ENCODE results near the gene GCHFR. TPM values are rescaled to one million over a fixed set of nuclear protein-coding genes. Genes with fewer than 3 reads are reported as not detected.

Gene GCHFR
- total RNA-seq (2.9 TPM), polyA plus RNA-seq (28.7 TPM)

DNA sequence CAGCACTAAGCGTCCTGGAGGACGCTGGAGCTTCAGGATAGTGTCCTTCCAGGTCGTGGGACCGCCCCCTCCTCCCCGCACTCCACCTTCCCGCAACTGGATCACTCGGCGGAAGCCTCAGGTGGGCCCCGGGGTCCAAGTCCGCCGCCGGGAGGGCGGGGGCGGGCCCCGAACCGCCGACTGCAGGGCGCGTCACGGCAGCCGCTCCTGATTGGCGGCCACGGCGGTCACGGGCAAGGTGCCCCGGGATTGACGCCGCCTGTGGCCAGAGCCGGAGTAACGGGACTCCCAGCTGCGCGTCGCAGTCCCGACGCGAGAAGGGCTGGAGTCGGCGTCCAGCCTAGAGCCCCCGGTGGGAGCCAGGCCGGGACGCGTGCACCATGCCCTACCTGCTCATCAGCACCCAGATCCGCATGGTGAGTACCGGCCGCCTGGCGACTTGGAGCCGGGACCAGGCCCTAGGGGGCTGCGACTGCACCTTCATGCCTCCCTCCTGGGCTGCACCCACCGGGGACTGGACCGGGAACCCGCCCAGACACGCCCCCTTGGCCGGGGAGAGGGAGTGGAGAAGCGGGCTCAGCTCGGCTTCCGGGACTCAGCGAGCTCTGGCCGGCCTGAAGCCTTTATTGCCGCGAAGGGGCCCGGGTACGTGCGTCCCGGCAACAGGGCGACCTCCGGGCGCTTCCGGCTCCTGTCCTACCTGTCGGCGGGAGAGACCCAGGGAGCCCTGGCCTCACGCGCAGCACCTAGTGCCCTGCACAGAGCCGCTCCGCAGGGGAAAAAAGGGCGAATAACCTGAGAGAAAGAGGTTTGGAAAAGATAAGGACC, at the start of gene GCHFR:
GCHFR (plus strand) TSS at position 268 of the 828 bp plus-strand sequence; CDS start at position 381, 113 bp downstream.
- under 1% methylated on average over 75 of the region's 75 CpGs for WGBS
- peak within 1 kb of the TSS; percentile 79 for H3K27ac ChIP-seq (ENCODE audit: low read depth)
- peak within 1 kb of the TSS; percentile 47 for H3K4me3 ChIP-seq (ENCODE audit: low read depth, low read length)
- H3K36me3 ChIP-seq (ENCODE audit: insufficient read depth): no peaks in the 10 kb centered on the region
- no peak for DNase-seq (ENCODE audit: extremely low spot score)
- H3K4me1 ChIP-seq (ENCODE audit: insufficient read depth): no peaks in the 10 kb centered on the region

DNA sequence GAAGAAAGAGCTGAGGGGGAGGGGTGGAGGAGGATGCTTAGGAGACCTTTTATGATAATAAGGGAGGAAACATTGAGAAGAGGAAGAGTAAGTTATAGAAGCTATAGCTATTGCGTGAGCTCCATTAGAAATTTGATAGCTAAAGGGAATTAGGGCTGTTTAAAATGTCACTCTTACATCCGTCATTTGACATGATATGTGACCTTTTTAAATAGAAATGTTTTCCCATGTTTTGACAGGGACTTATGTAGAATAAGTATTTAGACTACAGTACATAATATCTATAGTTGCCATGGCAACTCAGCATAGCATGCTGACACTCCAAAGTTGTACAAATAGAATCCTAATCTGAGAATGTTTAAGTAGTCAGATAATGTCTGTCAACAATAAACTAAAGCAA, 49.7 kb upstream of the GCHFR start:
- Histone ChIP-seq H3K36me3 (ENCODE audit: insufficient read depth) (no peaks in the 10 kb centered on the region), H3K4me3 (ENCODE audit: low read depth, low read length) (no peak overlapping the region), H3K27ac (ENCODE audit: low read depth) (no peak overlapping the region), H3K4me1 (ENCODE audit: insufficient read depth) (no peaks in the 10 kb centered on the region)
- WGBS: 71% methylated on average over 2 of the region's 2 CpGs
- DNase-seq (ENCODE audit: extremely low spot score): no peak

DNA sequence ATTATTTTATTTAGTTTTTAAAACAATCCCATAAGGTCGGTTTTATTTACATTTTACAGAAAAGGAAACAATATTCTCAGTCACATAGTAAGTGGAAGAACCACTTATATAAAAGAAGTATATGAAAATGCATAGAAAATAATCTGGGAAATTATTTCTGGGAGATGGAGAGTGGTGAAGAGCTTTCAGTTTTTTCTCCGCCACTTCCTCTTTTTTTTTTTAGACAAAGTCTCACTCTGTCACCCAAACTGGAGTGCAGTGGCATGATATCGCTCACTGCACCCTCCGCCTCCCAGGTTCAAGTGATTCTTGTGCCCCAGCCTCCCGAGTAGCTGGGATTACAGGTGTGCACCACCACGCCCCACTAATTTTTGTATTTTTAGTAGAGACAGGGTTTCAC, 47.7 kb upstream of the GCHFR start:
- no peak overlapping the region for H3K27ac ChIP-seq (ENCODE audit: low read depth)
- no peaks in the 10 kb centered on the region for H3K4me1 ChIP-seq (ENCODE audit: insufficient read depth)
- DNase-seq (ENCODE audit: extremely low spot score): no peak
- no peak overlapping the region for H3K4me3 ChIP-seq (ENCODE audit: low read depth, low read length)
- WGBS: 94% methylated on average over 6 of the region's 6 CpGs
- no peaks in the 10 kb centered on the region for H3K36me3 ChIP-seq (ENCODE audit: insufficient read depth)

DNA sequence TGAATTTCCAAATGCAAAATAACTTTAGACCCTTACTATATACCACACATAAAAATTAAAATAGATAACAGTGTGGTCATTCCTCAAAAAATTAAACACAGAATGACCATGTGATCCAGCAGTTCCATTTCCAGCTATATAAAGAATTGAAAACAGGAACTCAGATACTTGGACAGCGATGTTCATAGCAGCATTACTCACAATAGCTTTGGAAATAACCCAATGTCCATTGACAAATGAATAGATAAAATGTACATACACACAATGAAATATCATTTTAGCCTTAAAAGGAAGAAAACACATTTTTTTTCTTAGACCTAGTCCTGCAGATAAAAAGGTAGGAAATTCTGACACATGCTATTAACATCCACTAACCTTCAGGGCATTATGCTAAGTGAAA, 42.2 kb upstream of the GCHFR start:
- H3K27ac ChIP-seq (ENCODE audit: low read depth): no peak overlapping the region
- 84% methylated on average over 1 of the region's 1 CpG for WGBS
- H3K36me3 ChIP-seq (ENCODE audit: insufficient read depth): no peaks in the 10 kb centered on the region
- H3K4me1 ChIP-seq (ENCODE audit: insufficient read depth): no peaks in the 10 kb centered on the region
- no peak for DNase-seq (ENCODE audit: extremely low spot score)
- no peak overlapping the region for H3K4me3 ChIP-seq (ENCODE audit: low read depth, low read length)

DNA sequence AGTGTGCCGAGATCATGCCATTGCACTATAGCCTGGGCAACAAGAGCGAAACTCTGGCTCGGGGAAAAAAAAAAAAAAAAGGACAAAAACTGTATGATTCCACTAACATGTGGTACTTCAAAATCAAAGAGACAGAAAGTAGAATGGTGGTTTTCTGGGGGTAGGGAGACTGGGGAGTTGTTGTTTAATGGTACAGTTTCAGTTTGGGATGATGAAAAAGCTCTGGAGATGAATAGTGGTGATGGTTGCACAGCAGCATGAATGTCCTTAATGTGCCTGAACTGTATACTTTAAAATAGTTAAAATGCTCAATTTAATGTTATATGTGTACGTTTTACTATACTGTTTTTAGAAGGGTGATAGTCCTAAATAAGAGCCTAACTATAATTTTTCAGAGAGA, 41.5 kb upstream of the GCHFR start:
- Histone ChIP-seq H3K36me3 (ENCODE audit: insufficient read depth) (no peaks in the 10 kb centered on the region), H3K4me3 (ENCODE audit: low read depth, low read length) (no peak overlapping the region), H3K4me1 (ENCODE audit: insufficient read depth) (no peaks in the 10 kb centered on the region), H3K27ac (ENCODE audit: low read depth) (no peak overlapping the region)
- no peak for DNase-seq (ENCODE audit: extremely low spot score)
- WGBS: 93% methylated on average over 4 of the region's 4 CpGs

DNA sequence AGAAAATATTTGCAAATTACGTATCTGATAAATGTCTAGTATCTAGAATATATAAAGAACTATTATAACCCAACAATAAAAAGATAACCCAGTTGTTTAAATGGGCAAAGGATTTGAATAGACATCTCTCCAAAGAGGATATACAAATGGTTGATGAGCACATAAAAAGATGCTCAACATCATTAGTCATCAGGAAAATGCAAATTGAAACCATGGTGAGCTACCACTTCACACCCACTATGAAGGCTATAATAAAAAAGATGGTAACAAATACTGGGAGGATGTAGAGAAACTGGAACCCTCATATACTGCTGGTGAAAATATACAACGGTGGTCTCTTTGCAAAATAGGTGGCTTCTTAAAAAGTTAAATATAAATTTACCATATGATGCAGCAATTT, 40.9 kb upstream of the GCHFR start:
- WGBS: 92% methylated on average over 2 of the region's 2 CpGs
- DNase-seq (ENCODE audit: extremely low spot score): no peak
- Histone ChIP-seq H3K27ac (ENCODE audit: low read depth) (no peak overlapping the region), H3K36me3 (ENCODE audit: insufficient read depth) (no peaks in the 10 kb centered on the region), H3K4me3 (ENCODE audit: low read depth, low read length) (no peak overlapping the region), H3K4me1 (ENCODE audit: insufficient read depth) (no peaks in the 10 kb centered on the region)

DNA sequence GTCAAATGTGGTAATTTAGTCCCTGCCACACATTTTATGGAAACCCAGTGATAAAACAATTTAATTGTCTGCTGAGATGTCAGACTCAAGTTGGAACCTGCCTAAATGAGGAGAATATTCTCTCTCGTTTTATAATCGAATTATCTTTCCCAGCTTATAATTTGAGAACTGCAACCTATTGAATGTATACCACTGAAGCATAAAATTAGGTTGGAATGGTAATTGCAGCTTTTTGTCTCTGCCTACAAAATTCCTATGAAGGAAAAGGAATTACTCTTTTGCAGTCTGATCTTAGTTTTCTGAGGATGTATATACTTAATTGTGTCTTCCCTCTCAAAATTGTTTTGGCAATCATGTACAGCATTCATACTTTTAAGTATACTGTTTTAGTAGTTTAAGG, 39.9 kb upstream of the GCHFR start:
- DNase-seq (ENCODE audit: extremely low spot score): no peak
- WGBS: 74% methylated on average over 2 of the region's 2 CpGs
- Histone ChIP-seq H3K4me1 (ENCODE audit: insufficient read depth) (no peaks in the 10 kb centered on the region), H3K27ac (ENCODE audit: low read depth) (no peak overlapping the region), H3K36me3 (ENCODE audit: insufficient read depth) (no peaks in the 10 kb centered on the region), H3K4me3 (ENCODE audit: low read depth, low read length) (no peak overlapping the region)

DNA sequence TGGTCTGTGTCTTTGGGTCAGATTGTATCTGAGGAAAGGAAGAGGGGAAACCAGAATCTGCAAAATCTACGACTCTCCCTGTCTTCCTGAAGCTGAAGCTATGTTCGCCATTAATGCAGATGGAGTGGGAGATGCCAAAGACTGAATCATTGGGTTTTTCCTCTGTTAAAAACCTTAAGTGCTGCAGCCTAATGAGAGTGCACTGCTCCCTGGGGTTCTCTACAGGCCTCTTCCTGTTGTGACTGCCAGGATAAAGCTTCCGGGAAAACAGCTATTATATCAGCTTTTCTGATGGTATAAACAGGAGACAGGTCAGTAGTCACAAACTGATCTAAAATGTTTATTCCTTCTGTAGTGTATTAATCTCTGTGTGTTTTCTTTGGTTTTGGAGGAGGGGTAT, 32.8 kb upstream of the GCHFR start:
- H3K4me3 ChIP-seq (ENCODE audit: low read depth, low read length): no peak overlapping the region
- 80% methylated on average over 3 of the region's 3 CpGs for WGBS
- H3K27ac ChIP-seq (ENCODE audit: low read depth): no peak overlapping the region
- no peaks in the 10 kb centered on the region for H3K4me1 ChIP-seq (ENCODE audit: insufficient read depth)
- H3K36me3 ChIP-seq (ENCODE audit: insufficient read depth): no peaks in the 10 kb centered on the region
- no peak for DNase-seq (ENCODE audit: extremely low spot score)

DNA sequence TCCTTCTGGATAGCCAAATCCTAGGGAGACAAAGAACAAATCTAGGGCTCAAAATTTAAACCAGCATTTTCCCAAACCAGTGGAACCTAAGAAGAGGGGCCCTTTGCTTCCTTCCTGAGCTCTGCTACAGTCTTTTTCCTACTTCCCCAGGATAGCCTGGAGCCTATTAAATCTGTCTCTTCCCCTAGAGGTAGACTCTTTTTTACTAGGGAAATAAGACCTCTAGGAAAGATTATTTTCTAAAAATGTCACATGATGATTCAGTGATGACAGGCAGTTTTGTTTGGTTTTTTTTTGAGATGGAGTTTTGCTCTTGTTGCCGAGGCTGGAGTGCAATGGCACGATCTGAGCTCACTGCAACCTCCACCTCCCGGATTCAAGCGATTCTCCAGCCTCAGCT, 27.3 kb upstream of the GCHFR start:
- no peaks in the 10 kb centered on the region for H3K4me1 ChIP-seq (ENCODE audit: insufficient read depth)
- H3K27ac ChIP-seq (ENCODE audit: low read depth): no peak overlapping the region
- peaks cover 2% of the 10 kb centered on the region for H3K36me3 ChIP-seq (ENCODE audit: insufficient read depth)
- DNase-seq (ENCODE audit: extremely low spot score): no peak
- WGBS: 87% methylated on average over 4 of the region's 4 CpGs
- no peak overlapping the region for H3K4me3 ChIP-seq (ENCODE audit: low read depth, low read length)

DNA sequence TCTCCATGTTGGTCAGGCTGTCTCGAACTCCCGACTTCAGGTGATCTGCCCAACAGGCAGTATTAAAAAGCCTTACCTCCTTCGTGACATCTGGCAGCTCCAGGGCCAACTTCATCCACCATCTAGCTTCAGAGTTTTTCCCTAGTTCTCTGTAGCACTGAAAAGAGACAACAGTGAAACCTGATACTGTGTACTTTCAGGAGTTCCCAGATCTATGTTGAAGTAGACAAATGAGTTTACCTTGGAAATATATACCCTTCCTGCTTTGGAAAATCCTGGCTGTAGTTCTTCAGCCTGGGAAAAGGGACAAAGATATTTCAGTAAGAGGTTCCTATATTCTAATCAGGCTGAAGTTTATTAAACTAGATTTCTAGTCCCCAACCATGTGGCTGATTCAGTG, 26.8 kb upstream of the GCHFR start:
- WGBS: 94% methylated on average over 3 of the region's 3 CpGs
- no peaks in the 10 kb centered on the region for H3K4me1 ChIP-seq (ENCODE audit: insufficient read depth)
- peaks cover 2% of the 10 kb centered on the region for H3K36me3 ChIP-seq (ENCODE audit: insufficient read depth)
- H3K4me3 ChIP-seq (ENCODE audit: low read depth, low read length): no peak overlapping the region
- no peak overlapping the region for H3K27ac ChIP-seq (ENCODE audit: low read depth)
- no peak for DNase-seq (ENCODE audit: extremely low spot score)

DNA sequence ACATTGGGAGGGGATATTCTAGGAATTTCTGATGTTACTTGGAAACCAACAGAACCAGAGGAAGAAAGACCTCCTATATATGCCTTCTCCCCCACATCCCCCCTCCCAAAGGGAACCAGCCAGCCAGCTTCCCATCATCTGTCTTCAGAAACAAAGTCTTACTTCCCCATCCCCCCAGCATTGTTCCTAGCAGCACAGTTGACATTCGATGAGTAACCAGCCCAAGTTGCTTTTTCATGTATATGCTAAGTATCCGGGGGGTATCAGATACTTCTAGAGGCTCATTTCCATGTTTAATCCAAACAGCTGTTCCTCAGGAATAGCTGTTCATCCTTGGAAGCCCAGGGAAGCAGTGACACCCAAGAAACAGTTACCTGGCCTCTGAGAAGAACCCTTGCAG, 24.8 kb upstream of the GCHFR start:
- Histone ChIP-seq H3K36me3 (ENCODE audit: insufficient read depth) (peaks cover 4% of the 10 kb centered on the region), H3K4me1 (ENCODE audit: insufficient read depth) (no peaks in the 10 kb centered on the region), H3K27ac (ENCODE audit: low read depth) (no peak overlapping the region), H3K4me3 (ENCODE audit: low read depth, low read length) (no peak overlapping the region)
- no peak for DNase-seq (ENCODE audit: extremely low spot score)
- WGBS: 48% methylated on average over 2 of the region's 2 CpGs

DNA sequence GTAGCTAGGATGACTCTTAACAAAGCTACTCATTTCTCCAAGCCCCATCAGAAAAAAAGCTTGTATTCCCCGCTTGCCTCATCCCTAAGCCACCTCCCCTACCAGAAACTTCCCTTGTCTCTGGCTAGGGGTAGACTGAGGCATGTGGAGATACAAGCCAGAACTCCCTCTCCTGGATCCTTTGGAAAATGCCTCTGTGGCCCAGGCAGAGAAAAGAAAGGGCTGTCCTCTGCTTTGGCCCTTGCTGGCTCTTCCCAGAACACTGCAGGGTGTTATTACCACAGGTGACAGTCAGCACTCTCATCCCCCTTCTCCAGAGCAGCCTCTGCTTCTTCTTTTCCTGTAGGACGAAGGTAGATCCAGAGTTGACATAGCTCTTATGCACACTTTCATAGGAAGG, 24.0 kb upstream of the GCHFR start:
- no peak overlapping the region for H3K27ac ChIP-seq (ENCODE audit: low read depth)
- no peaks in the 10 kb centered on the region for H3K4me1 ChIP-seq (ENCODE audit: insufficient read depth)
- no peak for DNase-seq (ENCODE audit: extremely low spot score)
- H3K4me3 ChIP-seq (ENCODE audit: low read depth, low read length): no peak overlapping the region
- H3K36me3 ChIP-seq (ENCODE audit: insufficient read depth): peaks cover 4% of the 10 kb centered on the region
- WGBS: 91% methylated on average over 2 of the region's 2 CpGs

DNA sequence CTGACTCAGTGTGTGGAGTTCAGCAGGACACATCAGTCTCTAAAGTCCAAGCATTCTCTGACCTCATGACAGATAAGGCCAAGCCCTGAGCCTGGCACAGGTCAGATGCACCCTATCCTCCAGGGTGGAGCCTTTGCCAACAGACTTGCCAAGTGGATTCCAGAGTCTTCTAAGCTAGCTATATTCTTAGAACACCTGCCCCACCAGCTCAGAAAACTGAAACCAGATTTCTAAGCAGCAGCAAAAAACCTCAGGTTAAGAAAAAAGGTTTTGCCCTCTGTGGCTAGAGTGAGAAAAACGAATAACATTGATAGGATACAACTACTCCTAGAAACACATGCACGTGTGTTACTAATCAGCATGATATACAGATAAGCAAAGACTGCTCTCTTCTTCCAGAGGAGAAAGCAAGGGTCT, 20.4 kb upstream of the GCHFR start:
- peaks cover 2% of the 10 kb centered on the region for H3K36me3 ChIP-seq (ENCODE audit: insufficient read depth)
- 66% methylated on average over 2 of the region's 2 CpGs for WGBS
- no peak overlapping the region for H3K27ac ChIP-seq (ENCODE audit: low read depth)
- H3K4me3 ChIP-seq (ENCODE audit: low read depth, low read length): no peak overlapping the region
- no peaks in the 10 kb centered on the region for H3K4me1 ChIP-seq (ENCODE audit: insufficient read depth)
- DNase-seq (ENCODE audit: extremely low spot score): no peak

DNA sequence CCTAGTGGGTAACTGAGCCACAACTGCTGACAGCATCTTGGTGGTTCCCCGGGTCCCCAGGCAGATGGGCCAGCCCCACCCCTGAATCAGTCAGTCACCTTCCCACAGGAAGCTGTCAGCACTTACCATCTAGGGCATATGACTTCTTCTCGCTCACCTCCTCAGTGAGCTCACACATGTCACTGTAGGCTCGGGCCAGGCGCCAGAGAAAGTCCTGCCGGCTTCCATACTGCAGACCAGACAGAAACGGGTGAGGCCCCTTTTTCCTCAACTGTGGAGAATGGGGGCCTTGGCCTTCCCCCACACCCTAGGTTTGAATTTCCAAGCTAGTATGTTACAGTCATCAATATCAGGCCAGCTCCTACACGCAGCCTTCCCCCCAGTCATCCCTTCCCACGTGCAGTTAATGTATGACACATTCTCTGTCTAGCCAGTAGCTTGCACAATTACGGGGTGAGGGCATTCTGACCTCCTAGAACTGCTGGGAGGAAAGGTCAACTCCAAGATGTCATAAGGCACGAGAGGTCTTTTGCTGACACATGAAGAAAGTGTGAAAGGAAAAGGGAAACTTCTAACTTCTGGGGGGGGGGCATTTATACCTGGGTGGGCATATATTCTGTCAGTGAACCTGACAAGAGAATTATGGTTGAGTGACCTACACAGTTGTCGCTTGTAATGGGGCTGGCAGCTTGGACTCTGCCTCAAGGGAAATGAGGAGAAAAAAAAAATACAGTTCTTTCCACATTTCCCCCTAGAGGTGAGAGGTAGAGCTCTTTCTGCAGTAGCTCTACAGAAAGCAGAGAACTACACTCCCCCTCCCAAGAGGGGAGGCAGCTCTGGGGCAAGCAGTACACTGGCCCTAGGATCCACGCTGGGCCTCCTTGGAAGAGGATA, 19.7 kb upstream of the GCHFR start:
- Histone ChIP-seq H3K4me1 (ENCODE audit: insufficient read depth) (no peaks in the 10 kb centered on the region), H3K36me3 (ENCODE audit: insufficient read depth) (peaks cover 2% of the 10 kb centered on the region), H3K4me3 (ENCODE audit: low read depth, low read length) (no peak overlapping the region), H3K27ac (ENCODE audit: low read depth) (no peak overlapping the region)
- no peak for DNase-seq (ENCODE audit: extremely low spot score)
- WGBS: 80% methylated on average over 12 of the region's 12 CpGs
